Upper lobe of left lung (tissue), 6 donors: ENCODE data around the gene KIRREL3. TPM values are rescaled to one million over a fixed set of nuclear protein-coding genes. Genes with fewer than 3 reads are reported as not detected.

Experiments
- ATAC-seq, 2 donors: fragments of 200-7000 bp; cut with Tn5 transposase; one replicate each; pipeline ENCODE4 v1.9.1; 2022; ENCODE audit warnings: mild to moderate bottlenecking in 2 of 2, moderate library complexity in 2 of 2; ENCODE audit not compliant: low FRiP score in 2 of 2
- DNase-seq, 2 donors: peaks; one replicate each; pipeline ENCODE4 v3.0.0-alpha.2; 2019 to 2020
- H3K27ac ChIP-seq, 4 donors: fragments of 200-600 bp; sonication (generic); one replicate each; pipeline ENCODE4 v1.5.1; 2016 to 2019
- H3K27me3 ChIP-seq, 4 donors: fragments of 200-600 bp; sonication (generic); one replicate each; pipeline ENCODE4 v1.5.1; 2017 to 2019
- H3K36me3 ChIP-seq, 4 donors: fragments of 200-600 bp; sonication (generic); one replicate each; pipeline ENCODE4 v1.5.1; 2016 to 2019
- H3K4me1 ChIP-seq, 4 donors: fragments of 200-600 bp; sonication (generic); one replicate each; pipeline ENCODE4 v1.5.1; 2018 to 2019
- H3K4me3 ChIP-seq, 4 donors: fragments of 200-600 bp; sonication (generic); one replicate each; pipeline ENCODE4 v1.5.1; 2017 to 2019; ENCODE audit warnings: mild to moderate bottlenecking in 2 of 4, moderate library complexity in 1 of 4
- H3K9me3 ChIP-seq, 4 donors: fragments of 200-600 bp; sonication (generic); one replicate each; pipeline ENCODE4 v1.5.1; 2018 to 2019
- EP300 ChIP-seq, 4 donors: sonication (generic); formaldehyde crosslinking; IDR thresholded peaks; one replicate each; pipeline ENCODE4 v1.5.1; 2017; ENCODE audit warnings: antibody characterized with exemption in 4 of 4, control low read depth in 2 of 4
- POLR2A ChIP-seq, 4 donors: fragments of 450-650 bp; IDR thresholded peaks; one replicate each; pipeline ENCODE4 v1.5.1; 2016 to 2017; ENCODE audit warnings: antibody characterized with exemption in 4 of 4, mild to moderate bottlenecking in 2 of 4
- POLR2AphosphoS5 ChIP-seq, 2 donors: sonication (generic); formaldehyde crosslinking; IDR thresholded peaks; one replicate each; pipeline ENCODE4 v1.5.1; 2017; ENCODE audit warnings: antibody characterized with exemption in 2 of 2
- WGBS, 2 donors: methylation state at CpG; one replicate each; pipeline ENCODE4 v1.1.5; 2017 to 2018; 5-methylcytosine and 5-hydroxymethylcytosine counted together
- total RNA-seq, 6 donors: library from RNA; depleted of rRNA in 4 of 6; stranded (reverse); fragments of >200 nt in 4 of 6; gene quantifications; one replicate each; pipeline versions ENCODE4 v1.1.0 to v1.2.1, GENCODE V29; 2016 to 2021
- TF ChIP-seq, protein P1 (sequence below), 6 experiments: fragments of 450-650 bp in 4 of 6; fragments of 200-600 bp in 2 of 6; sonication (generic) in 2 of 6; IDR thresholded peaks; one replicate each; pipeline ENCODE4 v1.5.1; 2016 to 2019; ENCODE audit warnings: antibody characterized with exemption in 6 of 6
- donor health status: DM: no; HTN: no; CAD: no; lungs with moderate emphysema.
- donor health status: DM: no; HTN: yes; CAD: no; lungs with severe emphysema.

Gene KIRREL3
- total RNA-seq, 6 donors from 2014 or later = 0.22 to 0.24 TPM; not detected in 4

- ATAC-seq (peak in 1 of 2 donors; percentile 79), DNase-seq (peak in 1 of 2 donors; percentile 27)
- 40 to 55% methylated on average over 6 of the region's 6 CpGs for WGBS, 2 donors
- no peaks in the 10 kb centered on the region for H3K36me3 ChIP-seq
- H3K9me3 ChIP-seq = no peaks in the 10 kb centered on the region
- H3K27me3 ChIP-seq = no peaks in the 10 kb centered on the region
- H3K27ac ChIP-seq = no peak overlapping the region
- TF ChIP-seq, protein P1, sequence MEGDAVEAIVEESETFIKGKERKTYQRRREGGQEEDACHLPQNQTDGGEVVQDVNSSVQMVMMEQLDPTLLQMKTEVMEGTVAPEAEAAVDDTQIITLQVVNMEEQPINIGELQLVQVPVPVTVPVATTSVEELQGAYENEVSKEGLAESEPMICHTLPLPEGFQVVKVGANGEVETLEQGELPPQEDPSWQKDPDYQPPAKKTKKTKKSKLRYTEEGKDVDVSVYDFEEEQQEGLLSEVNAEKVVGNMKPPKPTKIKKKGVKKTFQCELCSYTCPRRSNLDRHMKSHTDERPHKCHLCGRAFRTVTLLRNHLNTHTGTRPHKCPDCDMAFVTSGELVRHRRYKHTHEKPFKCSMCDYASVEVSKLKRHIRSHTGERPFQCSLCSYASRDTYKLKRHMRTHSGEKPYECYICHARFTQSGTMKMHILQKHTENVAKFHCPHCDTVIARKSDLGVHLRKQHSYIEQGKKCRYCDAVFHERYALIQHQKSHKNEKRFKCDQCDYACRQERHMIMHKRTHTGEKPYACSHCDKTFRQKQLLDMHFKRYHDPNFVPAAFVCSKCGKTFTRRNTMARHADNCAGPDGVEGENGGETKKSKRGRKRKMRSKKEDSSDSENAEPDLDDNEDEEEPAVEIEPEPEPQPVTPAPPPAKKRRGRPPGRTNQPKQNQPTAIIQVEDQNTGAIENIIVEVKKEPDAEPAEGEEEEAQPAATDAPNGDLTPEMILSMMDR (IDR thresholded peaks at IDR 0.05) = peak; percentile 18 to 61 (median 48)
- TF ChIP-seq EP300 (IDR thresholded peaks at IDR 0.05) = no peak
- no peak for TF ChIP-seq POLR2A (IDR thresholded peaks at IDR 0.05)
- no peak for TF ChIP-seq POLR2AphosphoS5 (IDR thresholded peaks at IDR 0.05)
- no peak overlapping the region for H3K4me3 ChIP-seq
- no peaks in the 10 kb centered on the region for H3K4me1 ChIP-seq
Observed at GRCh38 chr11:126969865-126970479, 30.6 kb downstream of the KIRREL3 start.

DNA sequence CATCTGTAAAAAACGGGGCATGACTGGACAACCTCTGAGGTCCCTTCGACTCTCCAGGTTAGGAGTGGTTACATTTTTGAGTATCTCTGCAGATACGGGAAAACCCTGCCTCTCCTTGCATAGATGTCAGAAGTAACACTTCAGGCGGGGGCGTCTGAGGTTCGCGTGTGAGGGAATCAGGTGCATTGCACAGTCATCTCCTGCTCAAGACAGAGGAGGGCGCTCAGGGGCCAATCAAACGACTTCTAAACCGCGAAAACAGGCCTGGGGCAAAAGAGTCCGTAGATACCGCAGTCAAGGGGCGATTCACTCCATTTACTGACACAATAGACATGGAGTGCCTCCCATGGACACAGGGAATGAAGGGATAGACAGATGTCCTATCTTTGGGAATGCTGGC, 31.7 kb downstream of the KIRREL3 start:
- no peak for ATAC-seq
- Histone ChIP-seq H3K27me3 (no peaks in the 10 kb centered on the region), H3K4me3 (no peak overlapping the region), H3K9me3 (no peaks in the 10 kb centered on the region), H3K4me1 (no peaks in the 10 kb centered on the region), H3K36me3 (no peaks in the 10 kb centered on the region), H3K27ac (no peak overlapping the region)
- no peak for DNase-seq
- TF ChIP-seq, protein P1 (IDR thresholded peaks at IDR 0.05) = no peak
- TF ChIP-seq EP300 (IDR thresholded peaks at IDR 0.05) (no peak), POLR2A (IDR thresholded peaks at IDR 0.05) (no peak), POLR2AphosphoS5 (IDR thresholded peaks at IDR 0.05) (no peak)
- WGBS, 2 donors = 50 to 55% methylated on average over 11 to 14 of the region's 14 CpGs

DNA sequence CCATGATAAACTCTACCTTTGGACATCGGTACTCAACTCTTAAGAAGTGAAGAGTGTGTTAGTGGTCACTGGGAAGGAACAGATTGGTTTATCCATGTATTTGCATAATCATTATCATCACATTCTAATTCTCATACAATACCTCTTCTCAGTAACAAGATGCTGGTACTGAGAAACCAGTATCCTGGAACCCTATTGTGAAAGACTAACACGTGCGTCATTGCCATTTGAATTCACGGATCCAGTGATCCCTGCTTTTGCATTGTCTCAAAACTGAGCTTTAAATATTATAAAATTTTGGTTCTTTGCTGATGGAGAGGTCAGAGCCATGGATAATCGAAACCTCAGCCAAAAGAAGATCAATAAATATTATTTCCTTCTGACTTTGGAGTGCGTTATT, 35.2 kb downstream of the KIRREL3 start:
- H3K4me1 ChIP-seq = no peaks in the 10 kb centered on the region
- ATAC-seq (no peak), DNase-seq (no peak)
- WGBS, 2 donors = 76 to 89% methylated on average over 6 of the region's 6 CpGs
- no peak overlapping the region for H3K4me3 ChIP-seq
- no peaks in the 10 kb centered on the region for H3K36me3 ChIP-seq
- no peak for TF ChIP-seq POLR2AphosphoS5 (IDR thresholded peaks at IDR 0.05)
- TF ChIP-seq, protein P1 (IDR thresholded peaks at IDR 0.05) = no peak
- no peaks in the 10 kb centered on the region for H3K27me3 ChIP-seq
- no peak overlapping the region for H3K27ac ChIP-seq
- H3K9me3 ChIP-seq = no peaks in the 10 kb centered on the region

GRCh38 chr11:126963603-126964363, 36.8 kb downstream of the KIRREL3 start:
- Histone ChIP-seq H3K9me3 (no peaks in the 10 kb centered on the region), H3K36me3 (no peaks in the 10 kb centered on the region), H3K4me3 (no peak overlapping the region), H3K27me3 (no peaks in the 10 kb centered on the region), H3K4me1 (no peaks in the 10 kb centered on the region), H3K27ac (no peak overlapping the region)
- DNase-seq (peak in 1 of 2 donors; percentile 44), ATAC-seq (peak; percentile 65 to 85)
- TF ChIP-seq, protein P1 (IDR thresholded peaks at IDR 0.05) = no peak
- TF ChIP-seq EP300 (IDR thresholded peaks at IDR 0.05) = peak in 1 of 4 donors; percentile 21
- TF ChIP-seq POLR2A (IDR thresholded peaks at IDR 0.05) = no peak
- WGBS, 2 donors = 55 to 69% methylated on average over 3 of the region's 3 CpGs
